OCI-LY3 (cell line): Measurements from ENCODE around the gene PAMR1.

ENCODE experiments used
- CTCF ChIP-seq: fragments of 200-600, 300-600 bp; sonication (generic); IDR thresholded peaks from 2 replicates; pipeline ENCODE4 v1.5.1; 2014; ENCODE audit warnings: antibody characterized with exemption, low read length, low read depth
- EZH2phosphoT487 ChIP-seq: fragments of 200-600 bp; shearing (Covaris generic); IDR thresholded peaks from 2 replicates; pipeline ENCODE4 v1.6.1; 2018; ENCODE audit warnings: antibody characterized with exemption, mixed run types, low read depth

- TF ChIP-seq CTCF (no peak), EZH2phosphoT487 (no peak)
Measured at GRCh38 chr11:35553831-35554230, 28.4 kb upstream of the PAMR1 start.
